ENCODE data around the gene MAPK12.

DNA sequence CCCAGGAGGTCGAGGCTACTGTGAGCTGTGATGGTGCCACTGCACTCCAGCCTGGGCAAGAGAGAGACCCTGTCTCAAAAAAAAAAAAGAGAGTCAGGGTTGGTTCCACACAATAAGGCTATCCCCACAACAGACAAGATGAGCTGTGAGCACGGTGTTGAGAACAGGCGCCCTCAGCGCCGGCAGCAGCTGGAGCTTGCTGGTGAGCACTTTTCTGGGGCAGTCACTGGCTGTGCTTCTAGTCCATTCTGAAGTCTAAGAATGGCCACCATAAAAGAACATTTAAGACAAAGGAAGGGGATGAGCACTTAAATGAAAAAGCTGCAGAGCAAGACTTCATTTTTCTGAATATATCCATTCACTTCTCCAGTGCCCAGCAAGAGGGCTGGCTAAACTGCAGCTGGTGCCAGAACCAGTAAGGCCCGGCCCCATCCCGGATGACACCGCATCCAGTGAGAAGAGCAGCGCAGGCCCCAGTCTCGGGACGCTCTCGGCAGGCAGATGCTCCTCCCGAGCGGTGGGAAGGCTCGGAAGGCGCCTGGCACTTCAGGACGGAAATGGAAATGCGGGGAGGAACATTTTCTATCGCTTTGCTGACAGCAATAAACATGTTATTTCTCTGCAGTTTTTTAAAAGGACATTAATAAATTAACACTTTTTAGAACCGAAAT, 28.9 kb downstream of the MAPK12 start:
- TF ChIP-seq CTCF (IDR thresholded peaks at IDR 0.05) (no peak), POLR2A (IDR thresholded peaks at IDR 0.05) (no peak), EP300 (IDR thresholded peaks at IDR 0.05) (no peak)
